RWPE2 (cell line): ENCODE results near the gene NXT1.

Source experiments
- ATAC-seq: fragments of 200-7000 bp; cut with Tn5 transposase; 3 replicates; pipeline ENCODE4 v1.9.1; 2021; ENCODE audit warnings: low read depth
- DNase-seq: peaks from one replicate; pipeline ENCODE4 v3.0.0-alpha.2; 2020; ENCODE audit warnings: low spot score
- H3K27ac ChIP-seq: fragments of 450-650 bp; 2 replicates; pipeline ENCODE4 v1.5.1; 2017; ENCODE audit warnings: mild to moderate bottlenecking; ENCODE audit not compliant: poor library complexity, severe bottlenecking
- H3K27me3 ChIP-seq: fragments of 250-450 bp; sonication (Bioruptor Pico); 2 replicates; pipeline ENCODE4 v1.5.1; 2021; ENCODE audit warnings: mild to moderate bottlenecking, moderate library complexity; ENCODE audit not compliant: insufficient read depth, poor library complexity, severe bottlenecking
- H3K36me3 ChIP-seq: fragments of 250-450 bp; sonication (Bioruptor Pico); 2 replicates; pipeline ENCODE4 v1.5.1; 2020; ENCODE audit warnings: low read depth, mild to moderate bottlenecking, moderate library complexity
- H3K4me1 ChIP-seq: fragments of 250-450 bp; sonication (Bioruptor Pico); 2 replicates; pipeline ENCODE4 v1.5.1; 2021; ENCODE audit warnings: mild to moderate bottlenecking, moderate library complexity; ENCODE audit not compliant: insufficient read depth, poor library complexity, severe bottlenecking
- H3K4me3 ChIP-seq: fragments of 250-450 bp; sonication (Bioruptor Pico); 2 replicates; pipeline ENCODE4 v1.5.1; 2021; ENCODE audit warnings: mild to moderate bottlenecking, moderate library complexity; ENCODE audit not compliant: severe bottlenecking
- H3K9me3 ChIP-seq: fragments of 250-450 bp; sonication (Bioruptor Pico); 2 replicates; pipeline ENCODE4 v1.5.1; 2021; ENCODE audit warnings: mild to moderate bottlenecking, moderate library complexity; ENCODE audit not compliant: severe bottlenecking
- CTCF ChIP-seq: fragments of 450-650 bp; IDR thresholded peaks from one replicate; pipeline ENCODE4 v1.5.1; 2017; ENCODE audit warnings: mild to moderate bottlenecking, moderate library complexity; ENCODE audit not compliant: poor library complexity, severe bottlenecking

Gene NXT1

DNA sequence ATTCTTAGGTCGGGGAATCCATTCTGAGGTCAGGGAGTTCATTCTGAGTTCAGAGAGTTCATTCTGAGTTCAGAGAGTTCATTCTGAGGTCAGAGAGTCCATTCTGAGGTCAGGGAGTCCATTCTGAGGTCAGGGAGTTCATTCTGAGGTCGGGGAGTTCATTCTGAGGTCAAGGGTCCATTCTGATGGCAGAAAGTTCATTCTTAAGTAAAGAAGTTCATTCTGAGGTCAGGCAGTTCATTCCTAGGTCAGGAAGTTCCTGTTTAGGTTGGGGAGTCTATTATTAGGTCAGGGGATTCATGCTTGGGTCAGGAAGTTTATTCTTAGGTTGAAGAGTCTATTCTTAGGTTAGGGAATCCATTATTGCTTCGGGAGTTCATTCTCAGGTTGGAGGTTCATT lies 16.5 kb upstream of the NXT1 start:
- Histone ChIP-seq H3K27ac (no peak overlapping the region), H3K27me3 (no peaks in the 10 kb centered on the region), H3K36me3 (no peaks in the 10 kb centered on the region), H3K4me3 (no peak overlapping the region), H3K9me3 (no peaks in the 10 kb centered on the region), H3K4me1 (no peaks in the 10 kb centered on the region)
- TF ChIP-seq CTCF = no peak
- ATAC-seq = no peak
- no peak for DNase-seq

GRCh38 chr20:23335521-23335920 lies 15.1 kb upstream of the NXT1 start:
- Histone ChIP-seq H3K36me3 (no peaks in the 10 kb centered on the region), H3K4me3 (no peak overlapping the region), H3K9me3 (no peaks in the 10 kb centered on the region), H3K27ac (no peak overlapping the region), H3K4me1 (no peaks in the 10 kb centered on the region), H3K27me3 (no peaks in the 10 kb centered on the region)
- ATAC-seq (no peak), DNase-seq (no peak)
- no peak for TF ChIP-seq CTCF

DNA sequence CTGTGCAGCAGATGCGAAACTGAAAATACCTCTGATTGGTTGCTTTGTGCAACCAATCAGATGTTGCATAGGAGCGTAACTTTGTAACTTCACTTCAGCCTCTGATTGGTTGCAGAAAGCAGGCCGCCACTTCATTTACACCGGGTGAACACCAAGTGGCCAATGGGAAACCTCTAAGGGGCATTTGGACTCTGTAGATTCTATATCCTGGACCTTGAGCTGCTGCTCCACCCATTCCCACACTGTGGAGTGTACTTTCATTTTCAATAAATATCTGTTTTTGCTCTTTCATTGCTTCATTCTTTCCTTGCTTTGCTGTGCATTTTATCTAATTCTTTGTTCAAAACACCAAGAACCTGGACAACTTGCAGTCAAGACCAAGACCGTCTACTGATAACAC lies 14.1 kb upstream of the NXT1 start:
- no peak overlapping the region for H3K4me3 ChIP-seq
- no peaks in the 10 kb centered on the region for H3K27me3 ChIP-seq
- no peak for TF ChIP-seq CTCF
- no peaks in the 10 kb centered on the region for H3K36me3 ChIP-seq
- H3K9me3 ChIP-seq = no peaks in the 10 kb centered on the region
- H3K4me1 ChIP-seq = no peaks in the 10 kb centered on the region
- H3K27ac ChIP-seq = no peak overlapping the region
- ATAC-seq (no peak), DNase-seq (no peak)

DNA sequence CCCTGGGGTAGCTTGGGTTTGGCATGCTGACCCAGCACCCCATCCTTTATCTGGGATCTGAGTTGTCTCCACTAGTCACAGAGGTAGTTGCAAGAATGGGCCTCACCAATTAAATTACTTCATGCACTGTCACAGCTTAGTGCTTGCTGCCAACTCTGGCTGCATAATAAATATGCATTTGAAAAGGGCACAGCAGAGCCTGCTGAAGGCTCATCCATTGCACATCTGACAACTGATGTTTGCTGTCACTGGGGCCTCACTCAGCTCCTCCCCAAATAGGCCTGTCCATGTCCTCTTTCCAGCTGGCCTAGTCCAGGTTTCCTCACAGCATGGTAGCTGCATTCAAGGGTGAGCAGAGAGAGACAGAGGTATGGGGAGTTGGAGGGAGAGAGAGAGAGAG lies 13.3 kb upstream of the NXT1 start:
- no peaks in the 10 kb centered on the region for H3K36me3 ChIP-seq

DNA sequence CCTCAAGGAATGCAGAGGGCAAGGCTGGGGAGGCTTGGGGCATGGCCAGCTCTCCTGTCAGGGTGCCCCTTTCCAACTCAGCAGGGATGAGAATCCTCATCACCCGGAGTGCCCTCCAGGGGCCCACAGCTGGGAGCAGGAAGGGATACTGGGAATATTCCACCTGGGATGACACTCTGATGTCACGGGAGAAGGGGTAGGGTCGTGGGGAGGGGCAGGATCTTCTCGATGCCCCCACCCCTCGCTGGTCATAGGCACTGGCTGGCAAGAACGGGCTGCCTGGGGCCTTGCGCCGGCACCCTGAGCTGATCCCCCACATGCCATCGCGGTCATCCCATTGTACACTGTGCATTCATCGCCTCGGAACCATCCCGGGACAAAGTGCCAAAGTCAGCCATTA lies 10.6 kb upstream of the NXT1 start:
- TF ChIP-seq CTCF = no peak
- H3K36me3 ChIP-seq = no peaks in the 10 kb centered on the region

More for the DNA sequence above, 13.3 kb upstream of the NXT1 start:
- no peak for TF ChIP-seq CTCF
- Histone ChIP-seq H3K9me3 (no peaks in the 10 kb centered on the region), H3K4me3 (no peak overlapping the region), H3K27me3 (no peaks in the 10 kb centered on the region), H3K4me1 (no peaks in the 10 kb centered on the region), H3K27ac (no peak overlapping the region)
- DNase-seq (no peak), ATAC-seq (no peak)

More for the DNA sequence above, 10.6 kb upstream of the NXT1 start:
- H3K9me3 ChIP-seq = no peaks in the 10 kb centered on the region
- H3K27ac ChIP-seq = no peak overlapping the region
- no peaks in the 10 kb centered on the region for H3K27me3 ChIP-seq
- no peak overlapping the region for H3K4me3 ChIP-seq
- no peaks in the 10 kb centered on the region for H3K4me1 ChIP-seq
- ATAC-seq = no peak; the same call in 2 of the 3 replicates
- no peak for DNase-seq
